Measurements from ENCODE around the gene PCDH1. TPM values are rescaled to one million over a fixed set of nuclear protein-coding genes. Genes with fewer than 3 reads are reported as not detected.

The PCDH1 gene
- polyA plus RNA-seq, 1 donor: 29.4 TPM

DNA sequence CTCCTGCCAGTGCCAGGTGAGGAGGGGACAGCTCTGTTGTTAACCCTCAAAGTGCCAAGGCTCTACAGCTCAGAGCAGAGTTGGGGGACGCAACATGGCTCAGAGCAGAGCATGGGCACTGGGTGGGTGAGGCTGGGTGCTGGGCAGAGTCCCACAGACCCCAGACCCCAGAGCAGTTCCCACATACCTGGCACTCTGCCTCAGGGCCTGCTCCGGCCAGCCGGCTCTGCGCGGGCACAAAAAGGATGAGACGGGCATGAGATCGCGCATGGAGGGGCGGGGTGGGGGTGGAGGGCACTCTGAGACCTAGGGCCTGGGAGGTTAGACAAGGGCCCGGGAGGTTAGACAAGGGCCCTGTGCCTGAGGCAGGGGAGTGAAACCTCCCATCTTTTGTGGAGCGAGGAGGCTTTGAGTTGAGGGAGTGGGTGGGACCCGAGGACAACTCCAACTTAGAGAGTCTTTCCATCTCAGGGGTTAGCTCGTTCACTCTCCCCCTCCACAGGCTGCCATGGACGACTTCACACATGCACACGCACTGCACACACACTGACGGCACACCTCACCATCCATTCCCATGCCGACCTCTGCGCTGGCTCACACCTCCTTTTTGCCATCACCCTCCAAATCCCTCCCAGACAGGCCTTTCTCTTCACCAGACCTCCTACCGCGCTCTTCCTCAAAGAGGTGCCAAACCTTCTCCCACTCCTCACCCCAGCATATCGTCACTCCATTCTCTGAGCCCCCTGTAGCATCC is 22.0 kb downstream of the PCDH1 start:
- H3K36me3 ChIP-seq (ENCODE audit: control insufficient read depth, insufficient read depth, low read length): peaks cover 13% of the 10 kb centered on the region
- DNase-seq: no peak
- no peak overlapping the region for H3K27ac ChIP-seq (ENCODE audit: low read length)
- no peak overlapping the region for H3K4me3 ChIP-seq (ENCODE audit: low read length)
- H3K4me1 ChIP-seq (ENCODE audit: control insufficient read depth, insufficient read depth, low read length): peaks cover 10% of the 10 kb centered on the region
- no peaks in the 10 kb centered on the region for H3K27me3 ChIP-seq (ENCODE audit: control insufficient read depth, insufficient read depth, low read length)
- WGBS (ENCODE audit: insufficient coverage, low lambda C conversion rate): 100% methylated on average over 2 of the region's 21 CpGs
- peaks cover 3% of the 10 kb centered on the region for H3K9me3 ChIP-seq (ENCODE audit: control insufficient read depth, low read depth, low read length)

GRCh38 chr5:141855265-141856036 is 22.8 kb downstream of the PCDH1 start:
- Histone ChIP-seq H3K9me3 (ENCODE audit: control insufficient read depth, low read depth, low read length) (peaks cover 3% of the 10 kb centered on the region), H3K27me3 (ENCODE audit: control insufficient read depth, insufficient read depth, low read length) (no peaks in the 10 kb centered on the region), H3K36me3 (ENCODE audit: control insufficient read depth, insufficient read depth, low read length) (peaks cover 13% of the 10 kb centered on the region), H3K27ac (ENCODE audit: low read length) (peak overlapping the region; percentile 38), H3K4me1 (ENCODE audit: control insufficient read depth, insufficient read depth, low read length) (peaks cover 14% of the 10 kb centered on the region), H3K4me3 (ENCODE audit: low read length) (no peak overlapping the region)
- DNase-seq: peak in 1 of 2 donors; percentile 34
- WGBS (ENCODE audit: insufficient coverage, low lambda C conversion rate): no CpG with 5 or more reads among the region's 8 CpGs

DNA sequence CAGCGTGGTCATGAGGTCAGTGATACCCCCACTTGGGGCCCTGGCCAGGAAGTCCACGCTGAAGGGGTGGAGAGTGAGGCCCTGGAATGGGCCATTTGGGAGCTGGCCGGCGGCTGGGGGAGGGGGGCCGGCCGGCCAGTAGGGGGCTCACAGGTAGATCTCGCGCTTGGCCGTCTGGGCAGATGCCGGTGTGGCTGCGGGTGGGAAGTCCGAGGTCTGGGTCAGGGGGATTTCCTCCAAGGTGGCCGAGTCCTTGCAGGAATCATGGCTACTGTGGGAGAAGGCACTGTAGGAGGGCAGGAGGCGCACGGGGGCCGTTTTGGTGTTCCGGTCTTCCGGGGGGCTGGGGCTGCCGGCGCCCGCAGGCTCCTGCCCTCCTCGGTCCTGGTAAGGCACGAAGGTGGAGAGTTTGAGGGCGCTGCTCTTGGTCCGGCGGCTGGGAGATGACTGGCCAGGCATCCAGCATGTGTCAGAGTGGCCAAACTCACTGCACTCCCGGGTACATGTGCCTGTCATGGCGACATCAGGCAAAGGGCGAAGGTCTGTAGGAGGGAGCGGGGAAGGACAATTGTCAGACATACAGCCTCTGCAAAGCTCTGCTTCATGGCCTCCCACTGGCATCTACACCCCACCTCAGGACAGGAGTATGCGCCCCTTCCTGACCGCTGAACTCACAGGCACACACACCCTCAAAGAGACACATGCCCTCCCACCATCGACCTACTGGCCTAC is 24.1 kb downstream of the PCDH1 start:
- peaks cover 13% of the 10 kb centered on the region for H3K36me3 ChIP-seq (ENCODE audit: control insufficient read depth, insufficient read depth, low read length)
- 86% methylated on average over 1 of the region's 33 CpGs for WGBS (ENCODE audit: insufficient coverage, low lambda C conversion rate)
- H3K27me3 ChIP-seq (ENCODE audit: control insufficient read depth, insufficient read depth, low read length): no peaks in the 10 kb centered on the region
- H3K9me3 ChIP-seq (ENCODE audit: control insufficient read depth, low read depth, low read length): peaks cover 3% of the 10 kb centered on the region
- DNase-seq: no peak
- no peak overlapping the region for H3K27ac ChIP-seq (ENCODE audit: low read length)
- H3K4me3 ChIP-seq (ENCODE audit: low read length): no peak overlapping the region
- H3K4me1 ChIP-seq (ENCODE audit: control insufficient read depth, insufficient read depth, low read length): peaks cover 16% of the 10 kb centered on the region

DNA sequence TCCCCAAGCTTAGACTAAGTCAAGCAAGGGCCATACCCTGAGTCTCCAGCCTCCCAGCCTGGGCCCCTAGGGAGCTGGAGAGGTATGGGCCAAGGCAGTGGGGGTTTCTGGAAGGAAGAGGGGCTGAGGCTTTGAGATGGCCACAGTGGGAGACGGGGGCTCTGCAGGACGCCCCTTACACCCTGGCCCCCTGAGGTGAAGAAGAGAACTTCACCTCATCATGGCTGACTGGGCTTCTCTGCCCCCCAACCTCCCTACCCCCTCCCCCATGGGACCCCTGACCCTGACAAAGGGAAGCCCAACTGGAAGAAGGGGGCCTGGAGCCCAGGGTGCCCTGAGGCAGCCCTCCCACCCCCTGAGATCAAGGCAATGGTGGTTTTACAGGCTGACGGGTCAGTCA is 25.8 kb downstream of the PCDH1 start:
- Histone ChIP-seq H3K4me1 (ENCODE audit: control insufficient read depth, insufficient read depth, low read length) (peaks cover 18% of the 10 kb centered on the region), H3K27me3 (ENCODE audit: control insufficient read depth, insufficient read depth, low read length) (no peaks in the 10 kb centered on the region), H3K36me3 (ENCODE audit: control insufficient read depth, insufficient read depth, low read length) (peaks cover 13% of the 10 kb centered on the region), H3K9me3 (ENCODE audit: control insufficient read depth, low read depth, low read length) (peaks cover 3% of the 10 kb centered on the region), H3K4me3 (ENCODE audit: low read length) (no peak overlapping the region), H3K27ac (ENCODE audit: low read length) (no peak overlapping the region)
- WGBS (ENCODE audit: insufficient coverage, low lambda C conversion rate): no CpG with 5 or more reads among the region's 3 CpGs
- no peak for DNase-seq

DNA sequence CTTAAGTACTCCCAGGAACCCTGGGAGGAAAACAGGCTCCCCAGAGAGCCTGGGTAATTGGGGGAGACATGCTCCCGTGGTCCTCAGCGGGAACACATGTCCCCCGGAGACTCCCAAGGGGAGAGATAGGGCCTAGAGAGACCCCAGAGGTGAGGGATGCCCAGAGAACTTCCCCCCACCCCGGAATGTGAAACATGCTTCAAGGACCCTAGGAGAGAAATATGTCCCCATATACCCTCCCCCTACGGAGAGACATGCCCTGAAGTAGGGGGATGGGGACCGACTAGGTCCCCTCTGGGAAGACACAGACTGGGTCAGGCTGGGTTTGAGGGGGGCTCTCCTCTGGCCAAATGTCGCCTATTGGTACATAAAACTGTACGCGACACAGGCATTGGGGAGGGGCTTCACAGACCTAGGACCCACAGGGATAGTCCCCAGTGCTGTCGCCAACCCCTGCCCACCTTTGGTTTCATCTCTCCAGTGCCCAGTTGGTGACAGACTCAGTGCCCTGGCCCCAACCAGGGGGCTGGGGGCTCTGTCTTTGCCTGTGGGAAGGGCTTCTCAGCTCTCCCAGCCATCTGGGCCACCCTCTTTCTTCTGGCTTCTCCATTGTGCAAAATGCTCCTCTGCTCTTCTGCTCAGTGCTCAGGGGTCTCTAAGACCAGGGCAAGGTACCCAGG is 26.9 kb downstream of the PCDH1 start:
- Histone ChIP-seq H3K4me3 (ENCODE audit: low read length) (no peak overlapping the region), H3K9me3 (ENCODE audit: control insufficient read depth, low read depth, low read length) (peaks cover 3% of the 10 kb centered on the region), H3K27me3 (ENCODE audit: control insufficient read depth, insufficient read depth, low read length) (no peaks in the 10 kb centered on the region), H3K27ac (ENCODE audit: low read length) (peak overlapping the region; percentile 52), H3K36me3 (ENCODE audit: control insufficient read depth, insufficient read depth, low read length) (peaks cover 9% of the 10 kb centered on the region), H3K4me1 (ENCODE audit: control insufficient read depth, insufficient read depth, low read length) (peaks cover 18% of the 10 kb centered on the region)
- no peak for DNase-seq
- WGBS (ENCODE audit: insufficient coverage, low lambda C conversion rate): no CpG with 5 or more reads among the region's 10 CpGs

GRCh38 chr5:141850786-141851185 is 27.4 kb downstream of the PCDH1 start:
- no CpG with 5 or more reads among the region's 10 CpGs for WGBS (ENCODE audit: insufficient coverage, low lambda C conversion rate)
- peak overlapping the region; percentile 21 for H3K4me3 ChIP-seq (ENCODE audit: low read length)
- peaks cover 21% of the 10 kb centered on the region for H3K4me1 ChIP-seq (ENCODE audit: control insufficient read depth, insufficient read depth, low read length)

DNA sequence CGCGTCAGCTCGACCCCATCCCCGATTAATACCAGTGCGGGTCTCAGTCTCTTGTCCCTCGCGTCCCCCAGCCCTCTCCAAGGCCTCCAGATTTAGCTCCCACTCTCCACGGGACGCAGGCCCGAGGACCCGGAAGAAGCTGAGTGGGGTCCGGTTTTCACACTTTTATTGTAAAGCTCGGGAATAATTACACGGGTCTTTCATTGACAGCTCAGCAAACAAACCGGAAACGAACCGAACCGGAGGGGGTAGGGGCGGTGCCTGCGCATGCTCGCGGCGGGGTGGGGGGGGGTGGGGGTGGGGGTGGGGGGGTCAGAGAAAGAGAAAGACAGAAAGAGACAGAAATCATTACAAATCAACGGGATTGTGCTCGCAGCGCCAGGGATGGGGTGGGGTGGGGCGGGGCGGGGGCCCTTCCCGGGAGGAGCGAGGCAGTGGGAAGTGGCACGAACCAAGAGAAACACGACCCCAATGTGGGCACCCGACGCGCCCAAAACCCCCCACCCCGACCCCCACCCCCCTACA is 27.9 kb downstream of the PCDH1 start:
- Histone ChIP-seq H3K9me3 (ENCODE audit: control insufficient read depth, low read depth, low read length) (peaks cover 3% of the 10 kb centered on the region), H3K36me3 (ENCODE audit: control insufficient read depth, insufficient read depth, low read length) (peaks cover 9% of the 10 kb centered on the region), H3K4me1 (ENCODE audit: control insufficient read depth, insufficient read depth, low read length) (peaks cover 23% of the 10 kb centered on the region), H3K27me3 (ENCODE audit: control insufficient read depth, insufficient read depth, low read length) (no peaks in the 10 kb centered on the region), H3K4me3 (ENCODE audit: low read length) (peak overlapping the region; percentile 63), H3K27ac (ENCODE audit: low read length) (peak overlapping the region; percentile 96)
- no peak for DNase-seq
- no CpG with 5 or more reads among the region's 36 CpGs for WGBS (ENCODE audit: insufficient coverage, low lambda C conversion rate)

More at GRCh38 chr5:141850786-141851185, 27.4 kb downstream of the PCDH1 start:
- peaks cover 9% of the 10 kb centered on the region for H3K36me3 ChIP-seq (ENCODE audit: control insufficient read depth, insufficient read depth, low read length)
- no peak for DNase-seq
- H3K9me3 ChIP-seq (ENCODE audit: control insufficient read depth, low read depth, low read length): peaks cover 3% of the 10 kb centered on the region
- no peaks in the 10 kb centered on the region for H3K27me3 ChIP-seq (ENCODE audit: control insufficient read depth, insufficient read depth, low read length)
- peak overlapping the region; percentile 52 for H3K27ac ChIP-seq (ENCODE audit: low read length)

GRCh38 chr5:141849415-141850243 is 28.6 kb downstream of the PCDH1 start:
- peaks cover 9% of the 10 kb centered on the region for H3K36me3 ChIP-seq (ENCODE audit: control insufficient read depth, insufficient read depth, low read length)
- peaks cover 27% of the 10 kb centered on the region for H3K4me1 ChIP-seq (ENCODE audit: control insufficient read depth, insufficient read depth, low read length)
- no peaks in the 10 kb centered on the region for H3K27me3 ChIP-seq (ENCODE audit: control insufficient read depth, insufficient read depth, low read length)
- peak; percentile 86 to 93 for DNase-seq
- peaks cover 3% of the 10 kb centered on the region for H3K9me3 ChIP-seq (ENCODE audit: control insufficient read depth, low read depth, low read length)
- WGBS (ENCODE audit: insufficient coverage, low lambda C conversion rate): no CpG with 5 or more reads among the region's 73 CpGs
- peak overlapping the region; percentile 63 for H3K4me3 ChIP-seq (ENCODE audit: low read length)
- H3K27ac ChIP-seq (ENCODE audit: low read length): peak overlapping the region; percentile 96

DNA sequence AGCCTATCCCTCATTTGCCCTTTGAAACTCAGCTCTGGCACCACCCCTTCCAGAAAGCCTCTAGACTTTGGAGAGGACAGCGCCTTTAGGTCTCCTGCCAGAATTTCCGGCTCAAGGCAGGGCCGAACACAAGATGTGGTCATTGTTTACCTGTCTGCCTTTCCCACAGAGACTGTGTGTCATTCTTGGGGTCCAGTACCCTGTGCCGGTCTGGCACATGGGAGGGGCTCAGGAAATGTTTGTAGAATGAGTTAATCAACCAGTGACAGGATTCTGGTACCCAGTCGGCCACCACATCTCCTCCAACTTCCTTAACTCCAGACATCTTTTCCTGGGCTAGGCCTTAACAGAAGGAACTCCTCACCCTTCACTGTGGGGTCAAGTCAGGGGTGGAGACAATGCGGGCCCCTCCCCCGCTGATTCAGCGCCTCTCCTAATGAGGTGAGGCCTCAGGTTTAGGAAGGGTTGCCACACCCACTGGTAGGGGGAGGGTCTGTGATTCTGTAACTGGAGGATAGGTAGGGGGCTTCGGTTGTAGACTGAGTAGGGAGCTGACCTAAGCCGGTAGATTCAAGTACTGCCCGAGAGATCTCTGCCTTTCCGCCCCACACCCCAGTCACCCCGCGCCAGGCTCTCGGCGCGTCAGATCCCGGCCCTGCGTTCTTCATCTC is 29.3 kb downstream of the PCDH1 start:
- no CpG with 5 or more reads among the region's 19 CpGs for WGBS (ENCODE audit: insufficient coverage, low lambda C conversion rate)
- peaks cover 4% of the 10 kb centered on the region for H3K36me3 ChIP-seq (ENCODE audit: control insufficient read depth, insufficient read depth, low read length)
- DNase-seq: peak; percentile 61 to 77
- peak overlapping the region; percentile 63 for H3K4me3 ChIP-seq (ENCODE audit: low read length)
- H3K27me3 ChIP-seq (ENCODE audit: control insufficient read depth, insufficient read depth, low read length): no peaks in the 10 kb centered on the region
- H3K27ac ChIP-seq (ENCODE audit: low read length): peak overlapping the region; percentile 96
- peaks cover 2% of the 10 kb centered on the region for H3K9me3 ChIP-seq (ENCODE audit: control insufficient read depth, low read depth, low read length)
- H3K4me1 ChIP-seq (ENCODE audit: control insufficient read depth, insufficient read depth, low read length): peaks cover 34% of the 10 kb centered on the region

Measured in large intestine (tissue), 3 donors.